ENCODE measurements around the gene CD200R1.
A peak's percentile ranks its signal among the peaks of the same experiment; 100 is the strongest.

CD200R1 gene

GRCh38 chr3:112990672-112991602 is 16.0 kb upstream of the CD200R1 start, which contains the start of gene GTPBP8:
Gene GTPBP8, plus strand, starts transcription at chr3:112990984. Its CDS starts 16 bp downstream, at chr3:112991000.
- DNase-seq (ENCODE audit: low spot score in 2 of 2): peak; percentile 86 to 93
- no peaks in the 10 kb centered on the region for H3K27me3 ChIP-seq (ENCODE audit: low read depth)
- in situ Hi-C loops (cut with MboI; ENCODE audit: low sequenced_read_pairs): no loop called here
- H3K9me3 ChIP-seq: no peaks in the 10 kb centered on the region
- peaks cover 19% of the 10 kb centered on the region for H3K4me1 ChIP-seq
- H3K4me3 ChIP-seq: peak within 1 kb of the TSS; percentile 59
- no peaks in the 10 kb centered on the region for H3K36me3 ChIP-seq (replicated peaks)

GRCh38 chr3:112987710-112988334 is 12.9 kb upstream of the CD200R1 start:
- no peaks in the 10 kb centered on the region for H3K27me3 ChIP-seq (ENCODE audit: low read depth)
- H3K36me3 ChIP-seq (replicated peaks): no peaks in the 10 kb centered on the region
- DNase-seq (ENCODE audit: low spot score in 2 of 2): no peak
- H3K4me1 ChIP-seq: peaks cover 14% of the 10 kb centered on the region
- in situ Hi-C loops (cut with MboI; ENCODE audit: low sequenced_read_pairs): loop anchor here (10.0 kb wide), 2 partner anchors 253 to 343 kb away; partner anchors contain the start of gene CCDC80
- H3K4me3 ChIP-seq: no peak overlapping the region
- no peaks in the 10 kb centered on the region for H3K9me3 ChIP-seq

GRCh38 chr3:112984485-112984884 is 9.6 kb upstream of the CD200R1 start:
- Histone ChIP-seq H3K36me3 (replicated peaks) (no peaks in the 10 kb centered on the region), H3K27me3 (ENCODE audit: low read depth) (peaks cover 3% of the 10 kb centered on the region; the same call in 1 of the 2 replicates), H3K4me3 (no peak overlapping the region), H3K4me1 (no peaks in the 10 kb centered on the region), H3K9me3 (no peaks in the 10 kb centered on the region)
- in situ Hi-C loops (cut with MboI; ENCODE audit: low sequenced_read_pairs): loop anchor here (10.0 kb wide), 2 partner anchors 250 to 340 kb away; partner anchors contain the start of gene CCDC80
- no peak for DNase-seq (ENCODE audit: low spot score in 2 of 2)

GRCh38 chr3:112982710-112983109 is 7.8 kb upstream of the CD200R1 start:
- no peaks in the 10 kb centered on the region for H3K36me3 ChIP-seq (replicated peaks)
- H3K27me3 ChIP-seq (ENCODE audit: low read depth): peaks cover 3% of the 10 kb centered on the region; the same call in 1 of the 2 replicates
- H3K4me1 ChIP-seq: no peaks in the 10 kb centered on the region
- no peak for DNase-seq (ENCODE audit: low spot score in 2 of 2)
- in situ Hi-C loops (cut with MboI; ENCODE audit: low sequenced_read_pairs): loop anchor here (10.0 kb wide), 2 partner anchors 248 to 338 kb away; partner anchors contain the start of gene CCDC80
- no peaks in the 10 kb centered on the region for H3K9me3 ChIP-seq
- no peak overlapping the region for H3K4me3 ChIP-seq

GRCh38 chr3:112980080-112980479 is 5.2 kb upstream of the CD200R1 start:
- Histone ChIP-seq H3K27me3 (ENCODE audit: low read depth) (peaks cover 3% of the 10 kb centered on the region; the same call in 1 of the 2 replicates), H3K9me3 (no peaks in the 10 kb centered on the region), H3K4me3 (no peak overlapping the region), H3K36me3 (replicated peaks) (no peaks in the 10 kb centered on the region), H3K4me1 (no peaks in the 10 kb centered on the region)
- DNase-seq (ENCODE audit: low spot score in 2 of 2): no peak
- in situ Hi-C loops (cut with MboI; ENCODE audit: low sequenced_read_pairs): loop anchor here (10.0 kb wide), 2 partner anchors 245 to 335 kb away; partner anchors contain the start of gene CCDC80

GRCh38 chr3:112979244-112979832 is 4.4 kb upstream of the CD200R1 start:
- Histone ChIP-seq H3K4me1 (no peaks in the 10 kb centered on the region), H3K9me3 (no peaks in the 10 kb centered on the region), H3K4me3 (no peak overlapping the region), H3K36me3 (replicated peaks) (no peaks in the 10 kb centered on the region), H3K27me3 (ENCODE audit: low read depth) (peaks cover 5% of the 10 kb centered on the region; the same call in 1 of the 2 replicates)
- peak in 1 of 2 experiments; percentile 23 for DNase-seq (ENCODE audit: low spot score in 2 of 2)
- in situ Hi-C loops (cut with MboI; ENCODE audit: low sequenced_read_pairs): no loop called here

- Histone ChIP-seq H3K4me3 (no peak overlapping the region), H3K4me1 (no peaks in the 10 kb centered on the region), H3K9me3 (no peaks in the 10 kb centered on the region), H3K27me3 (ENCODE audit: low read depth) (peaks cover 3% of the 10 kb centered on the region), H3K36me3 (replicated peaks) (no peaks in the 10 kb centered on the region)
- DNase-seq (ENCODE audit: low spot score in 2 of 2): no peak
- in situ Hi-C loops (cut with MboI; ENCODE audit: low sequenced_read_pairs): no loop called here
Measured at GRCh38 chr3:112976953-112977352, 2.0 kb upstream of the CD200R1 start.

GRCh38 chr3:112976001-112976400 is 1.1 kb upstream of the CD200R1 start:
- DNase-seq (ENCODE audit: low spot score in 2 of 2): no peak
- Histone ChIP-seq H3K4me1 (no peaks in the 10 kb centered on the region), H3K36me3 (replicated peaks) (no peaks in the 10 kb centered on the region), H3K4me3 (no peak overlapping the region), H3K27me3 (ENCODE audit: low read depth) (peaks cover 6% of the 10 kb centered on the region), H3K9me3 (no peaks in the 10 kb centered on the region)
- in situ Hi-C loops (cut with MboI; ENCODE audit: low sequenced_read_pairs): no loop called here

GRCh38 chr3:112974178-112974517 is 755 bp downstream of the CD200R1 start:
- H3K4me3 ChIP-seq: no peak overlapping the region
- peaks cover 8% of the 10 kb centered on the region for H3K27me3 ChIP-seq (ENCODE audit: low read depth)
- H3K4me1 ChIP-seq: no peaks in the 10 kb centered on the region
- no peaks in the 10 kb centered on the region for H3K36me3 ChIP-seq (replicated peaks)
- no peak for DNase-seq (ENCODE audit: low spot score in 2 of 2)
- in situ Hi-C loops (cut with MboI; ENCODE audit: low sequenced_read_pairs): no loop called here
- no peaks in the 10 kb centered on the region for H3K9me3 ChIP-seq

GRCh38 chr3:112973325-112974177 is 1.4 kb downstream of the CD200R1 start:
- no peaks in the 10 kb centered on the region for H3K9me3 ChIP-seq
- H3K4me1 ChIP-seq: no peaks in the 10 kb centered on the region
- in situ Hi-C loops (cut with MboI; ENCODE audit: low sequenced_read_pairs): no loop called here
- no peaks in the 10 kb centered on the region for H3K36me3 ChIP-seq (replicated peaks)
- peaks cover 8% of the 10 kb centered on the region for H3K27me3 ChIP-seq (ENCODE audit: low read depth)
- H3K4me3 ChIP-seq: no peak overlapping the region
- no peak for DNase-seq (ENCODE audit: low spot score in 2 of 2)

GRCh38 chr3:112972158-112972557 is 2.7 kb downstream of the CD200R1 start:
- Histone ChIP-seq H3K4me1 (no peaks in the 10 kb centered on the region), H3K36me3 (replicated peaks) (no peaks in the 10 kb centered on the region), H3K9me3 (no peaks in the 10 kb centered on the region), H3K4me3 (no peak overlapping the region), H3K27me3 (ENCODE audit: low read depth) (peaks cover 8% of the 10 kb centered on the region)
- no peak for DNase-seq (ENCODE audit: low spot score in 2 of 2)
- in situ Hi-C loops (cut with MboI; ENCODE audit: low sequenced_read_pairs): no loop called here

- no peaks in the 10 kb centered on the region for H3K4me1 ChIP-seq
- H3K4me3 ChIP-seq: no peak overlapping the region
- H3K36me3 ChIP-seq (replicated peaks): no peaks in the 10 kb centered on the region
- in situ Hi-C loops (cut with MboI; ENCODE audit: low sequenced_read_pairs): no loop called here
- H3K27me3 ChIP-seq (ENCODE audit: low read depth): peaks cover 6% of the 10 kb centered on the region
- DNase-seq (ENCODE audit: low spot score in 2 of 2): no peak
- H3K9me3 ChIP-seq: no peaks in the 10 kb centered on the region
Measured at GRCh38 chr3:112967828-112968227, 7.1 kb downstream of the CD200R1 start.

GRCh38 chr3:112967425-112967824 is 7.5 kb downstream of the CD200R1 start:
- DNase-seq (ENCODE audit: low spot score in 2 of 2): no peak
- Histone ChIP-seq H3K9me3 (no peaks in the 10 kb centered on the region), H3K27me3 (ENCODE audit: low read depth) (peaks cover 6% of the 10 kb centered on the region), H3K36me3 (replicated peaks) (no peaks in the 10 kb centered on the region), H3K4me1 (no peaks in the 10 kb centered on the region), H3K4me3 (no peak overlapping the region)
- in situ Hi-C loops (cut with MboI; ENCODE audit: low sequenced_read_pairs): no loop called here
